Tibial artery (tissue), 4 donors: Measurements from ENCODE around the gene FGF16.

Experiments used
- DNase-seq, 2 donors: peaks; one replicate each; pipeline ENCODE4 v3.0.0-alpha.2; 2019
- H3K27ac ChIP-seq, 2 donors: fragments of 200-600 bp; sonication (generic) in 1 of 2; 1 replicate in 1 of 2; 2 replicates in 1 of 2; pipeline ENCODE4 v1.5.1; 2018 to 2019; ENCODE audit warnings: mild to moderate bottlenecking in 1 of 2
- H3K27me3 ChIP-seq, 2 donors: fragments of 200-600 bp; sonication (generic) in 1 of 2; one replicate each; pipeline versions ENCODE4 v1.5.1 to v1.6.0; 2016 to 2019
- H3K36me3 ChIP-seq, 3 donors: fragments of 200-600 bp; sonication (generic) in 2 of 3; one replicate each; pipeline ENCODE4 v1.5.1; 2016 to 2019; ENCODE audit warnings: mild to moderate bottlenecking in 2 of 3
- H3K4me1 ChIP-seq, 4 donors: fragments of 200-600 bp; sonication (generic) in 2 of 4; 1 replicate in 3 of 4; 2 replicates in 1 of 4; pipeline ENCODE4 v1.5.1; 2016 to 2019
- H3K4me3 ChIP-seq, 2 donors: fragments of 200-600 bp; sonication (generic) in 1 of 2; 1 replicate in 1 of 2; 2 replicates in 1 of 2; pipeline ENCODE4 v1.5.1; 2018 to 2019; ENCODE audit warnings: mild to moderate bottlenecking in 2 of 2
- H3K9me3 ChIP-seq, 3 donors: fragments of 200-600 bp; sonication (generic) in 1 of 3; one replicate each; pipeline ENCODE4 v1.5.1; 2016 to 2019
- CTCF ChIP-seq, 2 experiments: fragments of 200-600 bp in 1 of 2; fragments of 450-650 bp in 1 of 2; IDR thresholded peaks; one replicate each; pipeline ENCODE4 v1.5.1; 2017 to 2019; ENCODE audit warnings: antibody characterized with exemption in 2 of 2, mild to moderate bottlenecking in 1 of 2, moderate library complexity in 1 of 2
- intact Hi-C: fragments of 100-400 bp; cut with DNase I; formaldehyde crosslinking; loops from one replicate; pipeline ENCODE4 v1.15.0; 2023; ENCODE audit warnings: low total_unique reads

Gene FGF16

GRCh38 chrX:77428551-77428950 lies 18.6 kb upstream of the FGF16 start:
- H3K27ac ChIP-seq, result no peak overlapping the region
- no peaks in the 10 kb centered on the region for H3K27me3 ChIP-seq
- no peaks in the 10 kb centered on the region for H3K9me3 ChIP-seq
- no peak for TF ChIP-seq CTCF (IDR thresholded peaks at IDR 0.05)
- H3K36me3 ChIP-seq, result no peaks in the 10 kb centered on the region
- no peak for DNase-seq
- no peaks in the 10 kb centered on the region for H3K4me1 ChIP-seq
- intact Hi-C loops, result no loop called here
- no peak overlapping the region for H3K4me3 ChIP-seq

GRCh38 chrX:77431227-77431626 lies 16.0 kb upstream of the FGF16 start:
- Histone ChIP-seq H3K36me3 (no peaks in the 10 kb centered on the region), H3K27ac (no peak overlapping the region), H3K4me3 (no peak overlapping the region), H3K27me3 (no peaks in the 10 kb centered on the region), H3K4me1 (no peaks in the 10 kb centered on the region), H3K9me3 (no peaks in the 10 kb centered on the region)
- DNase-seq, result peak; percentile 43 to 71
- intact Hi-C loops, result no loop called here
- no peak for TF ChIP-seq CTCF (IDR thresholded peaks at IDR 0.05)

DNA sequence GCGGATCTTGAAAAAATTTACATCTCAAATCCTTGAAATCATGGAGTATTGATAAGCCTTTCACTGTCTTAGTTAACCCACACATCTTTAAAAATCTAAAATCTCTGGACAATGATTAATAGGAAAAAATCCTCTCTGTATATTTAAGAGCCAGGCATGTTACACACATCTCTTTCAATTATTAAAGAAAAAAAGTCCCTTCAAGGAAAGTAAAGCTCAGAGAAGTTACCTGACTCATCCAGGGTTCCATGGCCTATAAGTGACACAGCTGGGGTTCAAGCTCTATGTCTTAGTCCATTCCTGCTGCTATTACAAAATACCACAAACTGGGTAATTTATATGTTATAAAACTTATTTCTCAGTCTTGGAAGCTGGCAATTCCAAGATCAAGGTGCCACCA lies 14.2 kb upstream of the FGF16 start:
- Histone ChIP-seq H3K36me3 (no peaks in the 10 kb centered on the region), H3K27me3 (no peaks in the 10 kb centered on the region), H3K9me3 (no peaks in the 10 kb centered on the region), H3K4me1 (no peaks in the 10 kb centered on the region), H3K4me3 (no peak overlapping the region), H3K27ac (no peak overlapping the region)
- no peak for DNase-seq
- TF ChIP-seq CTCF (IDR thresholded peaks at IDR 0.05), result no peak
- intact Hi-C loops, result no loop called here

GRCh38 chrX:77434962-77435361 lies 12.2 kb upstream of the FGF16 start:
- no peak for DNase-seq
- no peak for TF ChIP-seq CTCF (IDR thresholded peaks at IDR 0.05)
- Histone ChIP-seq H3K27ac (no peak overlapping the region), H3K4me3 (no peak overlapping the region), H3K27me3 (no peaks in the 10 kb centered on the region), H3K9me3 (no peaks in the 10 kb centered on the region), H3K36me3 (no peaks in the 10 kb centered on the region), H3K4me1 (no peaks in the 10 kb centered on the region)
- intact Hi-C loops, result no loop called here

GRCh38 chrX:77436271-77436670 lies 10.9 kb upstream of the FGF16 start:
- H3K36me3 ChIP-seq, result no peaks in the 10 kb centered on the region
- no peak overlapping the region for H3K27ac ChIP-seq
- H3K27me3 ChIP-seq, result no peaks in the 10 kb centered on the region
- H3K4me1 ChIP-seq, result no peaks in the 10 kb centered on the region
- DNase-seq, result no peak
- intact Hi-C loops, result no loop called here
- H3K9me3 ChIP-seq, result no peaks in the 10 kb centered on the region
- H3K4me3 ChIP-seq, result no peak overlapping the region
- TF ChIP-seq CTCF (IDR thresholded peaks at IDR 0.05), result no peak

- no peak for TF ChIP-seq CTCF (IDR thresholded peaks at IDR 0.05)
- no peaks in the 10 kb centered on the region for H3K27me3 ChIP-seq
- no peak for DNase-seq
These were observed 10.5 kb upstream of the FGF16 start for GRCh38 chrX:77436682-77437081.

More at GRCh38 chrX:77436682-77437081, 10.5 kb upstream of the FGF16 start:
- Histone ChIP-seq H3K27ac (no peak overlapping the region), H3K4me3 (no peak overlapping the region), H3K4me1 (no peaks in the 10 kb centered on the region), H3K9me3 (no peaks in the 10 kb centered on the region), H3K36me3 (no peaks in the 10 kb centered on the region)
- intact Hi-C loops, result no loop called here
